CD14-positive monocyte (primary cell): ENCODE measurements around the gene SOX30. TPM values are rescaled to one million over a fixed set of nuclear protein-coding genes. Genes with fewer than 3 reads are reported as not detected.

Experiments
- DNase-seq, 3 donors: peaks; one replicate each; pipeline ENCODE4 v3.0.0-alpha.2; 2011 to 2022
- H2AFZ ChIP-seq: 2 replicates; pipeline ENCODE4 v1.6.0; 2012; ENCODE audit warnings: mild to moderate bottlenecking, low read depth, low read length, inconsistent platforms; ENCODE audit not compliant: insufficient read depth, poor library complexity, severe bottlenecking
- H3K27ac ChIP-seq, 2 donors: 1 replicate in 1 of 2; 2 replicates in 1 of 2; pipeline ENCODE4 v1.5.1; 2012 to 2013; ENCODE audit warnings: low read length in 2 of 2, control low read depth in 1 of 2, inconsistent platforms in 1 of 2, low read depth in 1 of 2, mild to moderate bottlenecking in 1 of 2
- H3K27me3 ChIP-seq, 2 donors: one replicate each; pipeline versions ENCODE4 v1.6.0 to v1.6.1; 2011 to 2013; ENCODE audit warnings: low read length in 2 of 2; ENCODE audit not compliant: control insufficient read depth in 2 of 2, insufficient read depth in 2 of 2
- H3K36me3 ChIP-seq, 2 donors: replicated peaks in 1 of 2; 1 replicate in 1 of 2; 2 replicates in 1 of 2; pipeline versions ENCODE4 v1.5.1 to v1.6.1; 2012 to 2013; ENCODE audit warnings: low read length in 2 of 2, control low read depth in 1 of 2, inconsistent platforms in 1 of 2, mild to moderate bottlenecking in 1 of 2; ENCODE audit not compliant: insufficient read depth in 2 of 2, control insufficient read depth in 1 of 2
- H3K4me1 ChIP-seq, 2 donors: 1 replicate in 1 of 2; 2 replicates in 1 of 2; pipeline versions ENCODE4 v1.5.1 to v1.6.1; 2012 to 2013; ENCODE audit warnings: low read length in 2 of 2, control low read depth in 1 of 2, inconsistent platforms in 1 of 2, mild to moderate bottlenecking in 1 of 2, moderate library complexity in 1 of 2; ENCODE audit not compliant: insufficient read depth in 2 of 2, control insufficient read depth in 1 of 2
- H3K4me2 ChIP-seq: replicated peaks from 2 replicates; pipeline ENCODE3; 2012; ENCODE audit warnings: low read length, moderate library complexity, mild to moderate bottlenecking; ENCODE audit not compliant: poor library complexity, severe bottlenecking; ENCODE audit errors: extremely low read depth
- H3K4me3 ChIP-seq, 3 experiments: fragments of 200-600 bp in 1 of 3; sonication (generic) in 1 of 3; replicated peaks in 1 of 3; 1 replicate in 2 of 3; 2 replicates in 1 of 3; pipeline ENCODE4 v1.5.1; 2011 to 2013; ENCODE audit warnings: low read length in 3 of 3, mild to moderate bottlenecking in 3 of 3, control low read depth in 2 of 3, low read depth in 2 of 3, inconsistent platforms in 1 of 3, moderate library complexity in 1 of 3
- H3K79me2 ChIP-seq: 2 replicates; pipeline ENCODE4 v1.6.0; 2012; ENCODE audit warnings: mild to moderate bottlenecking, control low read depth, inconsistent platforms, low read length, moderate library complexity; ENCODE audit not compliant: insufficient read depth
- H3K9ac ChIP-seq: 2 replicates; pipeline ENCODE4 v1.6.0; 2017; ENCODE audit warnings: low read length, mild to moderate bottlenecking; ENCODE audit not compliant: insufficient read depth, poor library complexity, severe bottlenecking
- H3K9me3 ChIP-seq, 2 donors: replicated peaks in 1 of 2; 1 replicate in 1 of 2; 2 replicates in 1 of 2; pipeline versions ENCODE4 v1.5.1 to v1.6.1; 2012 to 2013; ENCODE audit warnings: low read length in 2 of 2, control low read depth in 1 of 2; ENCODE audit not compliant: control insufficient read depth in 1 of 2, insufficient read depth in 1 of 2
- H4K20me1 ChIP-seq: 2 replicates; pipeline ENCODE4 v1.6.0; 2012; ENCODE audit warnings: mild to moderate bottlenecking, low read length, control low read depth, moderate library complexity; ENCODE audit not compliant: insufficient read depth
- H3K27ac Mint-ChIP-seq, 7 donors: one replicate each; pipeline ENCODE4 v1.8.0; 2020; ENCODE audit warnings: mild to moderate bottlenecking in 7 of 7, mixed read lengths in 7 of 7, moderate library complexity in 6 of 7, inconsistent platforms in 2 of 7
- H3K27me3 Mint-ChIP-seq, 3 donors: one replicate each; pipeline ENCODE4 v1.8.0; 2021 to 2022; ENCODE audit warnings: low read depth in 3 of 3, mild to moderate bottlenecking in 3 of 3, mixed read lengths in 3 of 3, moderate library complexity in 3 of 3, inconsistent platforms in 1 of 3
- H3K36me3 Mint-ChIP-seq, 2 donors: one replicate each; pipeline ENCODE4 v1.8.0; 2020; ENCODE audit warnings: mixed read lengths in 2 of 2, inconsistent platforms in 1 of 2, mild to moderate bottlenecking in 1 of 2
- H3K4me1 Mint-ChIP-seq: one replicate; pipeline ENCODE4 v1.8.0; 2020; ENCODE audit warnings: mild to moderate bottlenecking, mixed read lengths
- H3K4me3 Mint-ChIP-seq, 2 donors: one replicate each; pipeline ENCODE4 v1.8.0; 2020; ENCODE audit warnings: mild to moderate bottlenecking in 2 of 2, mixed read lengths in 2 of 2, moderate library complexity in 1 of 2
- H3K9me3 Mint-ChIP-seq, 7 donors: one replicate each; pipeline ENCODE4 v1.8.0; 2020 to 2022; ENCODE audit warnings: mixed read lengths in 7 of 7, mild to moderate bottlenecking in 6 of 7, moderate library complexity in 6 of 7, inconsistent platforms in 2 of 7
- WGBS: methylation state at CpG from one replicate; pipeline ENCODE4 v1.1.5; 2013; ENCODE audit warnings: missing lambda C conversion rate; ENCODE audit not compliant: insufficient coverage; 5-methylcytosine and 5-hydroxymethylcytosine counted together
- intact Hi-C, 2 donors: fragments of 100-400 bp; cut with micrococcal nuclease; formaldehyde crosslinking; loops; one replicate each; pipeline versions ENCODE4 v1.15.0 to v1.15.1; 2023
- polyA plus RNA-seq, 3 donors: library from polyadenylated mRNA; depleted of rRNA in 1 of 3; unstranded in 2 of 3; stranded (reverse) in 1 of 3; fragments of 300-500 nt in 2 of 3; fragments of >200 nt in 1 of 3; fragmentation: Illumina TruSeq in 2 of 3; gene quantifications; 1 replicate in 2 of 3; 2 replicates in 1 of 3; pipeline ENCODE4 v1.2.3, GENCODE V29; 2012 to 2021
- TF ChIP-seq, protein P1 (sequence below): fragments of 200-600 bp; IDR thresholded peaks from one replicate; pipeline ENCODE4 v1.8.0; 2022; ENCODE audit warnings: antibody characterized with exemption, mild to moderate bottlenecking

Gene SOX30
- polyA plus RNA-seq, 3 donors: 0.03 to 0.22 (median 0.12) TPM

DNA sequence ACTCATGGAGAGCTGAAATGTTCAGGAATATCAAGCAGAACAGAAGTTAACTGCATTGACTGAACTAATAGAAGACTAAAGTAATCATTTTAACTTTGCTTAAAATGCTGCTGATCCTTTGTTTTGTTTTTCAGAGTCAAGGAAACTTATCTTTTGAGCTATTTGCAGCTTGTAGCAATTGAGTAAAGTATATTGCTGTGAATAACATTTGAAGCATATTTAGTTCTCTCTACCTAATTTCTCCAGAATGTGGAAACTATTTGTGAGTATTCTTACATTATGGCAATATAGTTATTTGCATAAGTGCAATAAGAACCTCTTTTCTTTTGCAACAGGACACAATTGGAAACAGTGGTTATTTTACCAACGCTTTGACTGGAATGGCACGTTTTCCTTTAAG is 5.3 kb upstream of the SOX30 start:
- TF ChIP-seq, protein P1, sequence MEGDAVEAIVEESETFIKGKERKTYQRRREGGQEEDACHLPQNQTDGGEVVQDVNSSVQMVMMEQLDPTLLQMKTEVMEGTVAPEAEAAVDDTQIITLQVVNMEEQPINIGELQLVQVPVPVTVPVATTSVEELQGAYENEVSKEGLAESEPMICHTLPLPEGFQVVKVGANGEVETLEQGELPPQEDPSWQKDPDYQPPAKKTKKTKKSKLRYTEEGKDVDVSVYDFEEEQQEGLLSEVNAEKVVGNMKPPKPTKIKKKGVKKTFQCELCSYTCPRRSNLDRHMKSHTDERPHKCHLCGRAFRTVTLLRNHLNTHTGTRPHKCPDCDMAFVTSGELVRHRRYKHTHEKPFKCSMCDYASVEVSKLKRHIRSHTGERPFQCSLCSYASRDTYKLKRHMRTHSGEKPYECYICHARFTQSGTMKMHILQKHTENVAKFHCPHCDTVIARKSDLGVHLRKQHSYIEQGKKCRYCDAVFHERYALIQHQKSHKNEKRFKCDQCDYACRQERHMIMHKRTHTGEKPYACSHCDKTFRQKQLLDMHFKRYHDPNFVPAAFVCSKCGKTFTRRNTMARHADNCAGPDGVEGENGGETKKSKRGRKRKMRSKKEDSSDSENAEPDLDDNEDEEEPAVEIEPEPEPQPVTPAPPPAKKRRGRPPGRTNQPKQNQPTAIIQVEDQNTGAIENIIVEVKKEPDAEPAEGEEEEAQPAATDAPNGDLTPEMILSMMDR: no peak
- Histone ChIP-seq H2AFZ (no peak overlapping the region), H3K27ac (no peak overlapping the region), H3K4me2 (no peak overlapping the region), H3K79me2 (no peaks in the 10 kb centered on the region), H3K4me3 (no peak overlapping the region), H3K9ac (no peak overlapping the region), H4K20me1 (no peaks in the 10 kb centered on the region), H3K27me3 (no peaks in the 10 kb centered on the region), H3K36me3 (peaks cover 0 to 5% of the 10 kb centered on the region in 2 donors), H3K4me1 (no peaks in the 10 kb centered on the region), H3K9me3 (peaks cover 20 to 38% of the 10 kb centered on the region in 2 donors)
- H3K36me3 Mint-ChIP-seq: peaks cover 2 to 3% of the 10 kb centered on the region in 2 donors
- H3K27me3 Mint-ChIP-seq: peaks cover 0 to 6% (median 3%) of the 10 kb centered on the region in 3 donors
- H3K27ac Mint-ChIP-seq: no peak overlapping the region
- intact Hi-C loops: no loop called here
- H3K4me3 Mint-ChIP-seq: no peak overlapping the region
- WGBS: 90% methylated on average over 2 of the region's 2 CpGs
- H3K4me1 Mint-ChIP-seq: peaks cover 2% of the 10 kb centered on the region
- peaks cover 20 to 50% (median 35%) of the 10 kb centered on the region in 7 donors for H3K9me3 Mint-ChIP-seq
- DNase-seq: no peak

DNA sequence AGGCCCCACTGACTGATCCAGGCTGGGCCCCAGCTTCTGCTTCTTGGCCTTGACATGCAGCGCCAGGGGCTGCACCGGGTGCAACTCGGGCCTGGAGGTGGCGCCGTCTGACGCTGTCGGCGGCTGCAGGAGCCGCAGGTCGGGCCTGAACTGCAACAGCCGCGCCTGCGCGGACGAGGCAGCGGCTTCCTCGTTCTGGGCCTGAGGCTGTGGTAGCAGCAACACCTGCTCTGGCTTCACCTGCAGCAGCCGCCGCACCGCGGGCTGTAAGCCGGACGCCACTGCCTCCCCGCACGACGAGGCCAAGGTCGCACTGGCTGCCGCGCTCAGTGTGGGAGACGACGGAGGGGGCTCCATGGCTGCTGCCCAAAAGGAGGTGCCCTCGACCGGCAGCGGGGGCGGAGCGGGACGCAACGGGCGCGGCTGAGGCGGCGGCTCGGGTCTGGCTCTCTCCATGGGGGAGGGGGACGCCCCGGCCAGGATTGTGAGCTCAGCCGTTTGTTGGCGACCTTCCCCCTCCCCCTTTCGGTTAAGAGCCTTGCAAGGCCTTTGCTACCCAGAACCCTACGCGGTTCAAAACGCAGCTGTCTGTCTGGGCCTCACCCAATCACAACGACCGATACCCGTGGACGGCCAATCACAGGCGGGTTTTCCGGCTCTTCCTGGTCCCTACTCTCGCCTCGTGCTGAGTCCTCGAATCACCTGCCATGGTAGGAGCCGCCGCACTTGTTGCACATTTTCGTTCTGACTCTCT is 438 bp downstream of the SOX30 start:
- Mint-ChIP-seq H3K4me1 (peaks cover 11% of the 10 kb centered on the region), H3K27me3 (peaks cover under 1 to 18% (median 9%) of the 10 kb centered on the region in 3 donors), H3K27ac (peak overlapping the region in 6 of 7 donors; percentile 14 to 82 (median 58)), H3K9me3 (peaks cover 20 to 37% (median 22%) of the 10 kb centered on the region in 7 donors), H3K4me3 (peak overlapping the region; percentile 75 to 84), H3K36me3 (peaks cover 3 to 4% of the 10 kb centered on the region in 2 donors)
- H3K4me3 ChIP-seq: peak overlapping the region; percentile 29 to 71 (median 45)
- H3K27me3 ChIP-seq: no peaks in the 10 kb centered on the region
- H3K27ac ChIP-seq: peak overlapping the region in 1 of 2 donors; percentile 63
- peaks cover 18 to 22% of the 10 kb centered on the region in 2 donors for H3K9me3 ChIP-seq
- no peaks in the 10 kb centered on the region for H3K36me3 ChIP-seq
- H3K4me2 ChIP-seq: peak overlapping the region; percentile 70
- TF ChIP-seq, protein P1: peak; percentile 51
- H2AFZ ChIP-seq: peak overlapping the region; percentile 94
- peaks cover 13 to 14% of the 10 kb centered on the region in 2 donors for H3K4me1 ChIP-seq
- intact Hi-C loops: no loop called here
- H4K20me1 ChIP-seq: no peaks in the 10 kb centered on the region
- WGBS: 21% methylated on average over 56 of the region's 63 CpGs
- H3K79me2 ChIP-seq: no peaks in the 10 kb centered on the region
- H3K9ac ChIP-seq: peak overlapping the region; percentile 72
- peak; percentile 79 to 89 (median 87) for DNase-seq
